ENCODE measurements around the gene SAC3D1.
A peak's percentile ranks its signal among the peaks of the same experiment; 100 is the strongest.

Gene SAC3D1

GRCh38 chr11:65077451-65077850 is 36.4 kb downstream of the SAC3D1 start:
- Histone ChIP-seq H3K27ac (ENCODE audit: low read depth, low read length) (no peak overlapping the region), H3K4me1 (ENCODE audit: control insufficient read depth, insufficient read depth, low read length, unreplicated experiment) (peaks cover 4% of the 10 kb centered on the region), H3K4me3 (ENCODE audit: low read depth, low read length) (no peak overlapping the region), H2AFZ (ENCODE audit: low read length, unreplicated experiment) (no peak overlapping the region), H3K36me3 (ENCODE audit: insufficient read depth, low read length) (peaks cover 4% of the 10 kb centered on the region; the same call in 1 of the 2 replicates), H3K27me3 (ENCODE audit: insufficient read depth, low read length) (no peaks in the 10 kb centered on the region), H3K79me2 (ENCODE audit: control insufficient read depth, insufficient read depth, low read length, unreplicated experiment) (peaks cover 39% of the 10 kb centered on the region)

DNA sequence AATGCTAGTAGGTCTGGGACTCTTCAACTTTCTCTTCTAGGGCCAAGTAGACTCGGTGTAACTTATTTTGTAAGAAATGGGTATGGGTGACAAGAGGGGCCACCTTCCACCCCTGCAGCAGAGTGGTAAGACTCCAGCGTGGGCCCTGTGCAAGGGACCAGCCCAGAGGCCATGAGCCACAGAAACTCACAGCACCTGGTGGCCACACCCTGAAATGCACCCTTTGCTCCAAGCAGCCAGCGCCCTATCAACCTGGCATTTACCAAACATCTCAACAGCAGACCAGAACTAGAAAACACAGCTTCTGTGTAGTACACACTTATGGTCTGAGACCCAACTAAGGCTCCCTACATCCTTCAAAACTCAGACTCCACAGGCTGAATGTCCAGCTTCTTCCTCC is 37.1 kb downstream of the SAC3D1 start:
- Histone ChIP-seq H3K27me3 (ENCODE audit: insufficient read depth, low read length) (no peaks in the 10 kb centered on the region), H3K36me3 (ENCODE audit: insufficient read depth, low read length) (peaks cover 8% of the 10 kb centered on the region; the same call in 1 of the 2 replicates), H3K79me2 (ENCODE audit: control insufficient read depth, insufficient read depth, low read length, unreplicated experiment) (peaks cover 46% of the 10 kb centered on the region), H2AFZ (ENCODE audit: low read length, unreplicated experiment) (no peak overlapping the region), H3K27ac (ENCODE audit: low read depth, low read length) (no peak overlapping the region), H3K4me1 (ENCODE audit: control insufficient read depth, insufficient read depth, low read length, unreplicated experiment) (peaks cover 10% of the 10 kb centered on the region), H3K4me3 (ENCODE audit: low read depth, low read length) (no peak overlapping the region)

DNA sequence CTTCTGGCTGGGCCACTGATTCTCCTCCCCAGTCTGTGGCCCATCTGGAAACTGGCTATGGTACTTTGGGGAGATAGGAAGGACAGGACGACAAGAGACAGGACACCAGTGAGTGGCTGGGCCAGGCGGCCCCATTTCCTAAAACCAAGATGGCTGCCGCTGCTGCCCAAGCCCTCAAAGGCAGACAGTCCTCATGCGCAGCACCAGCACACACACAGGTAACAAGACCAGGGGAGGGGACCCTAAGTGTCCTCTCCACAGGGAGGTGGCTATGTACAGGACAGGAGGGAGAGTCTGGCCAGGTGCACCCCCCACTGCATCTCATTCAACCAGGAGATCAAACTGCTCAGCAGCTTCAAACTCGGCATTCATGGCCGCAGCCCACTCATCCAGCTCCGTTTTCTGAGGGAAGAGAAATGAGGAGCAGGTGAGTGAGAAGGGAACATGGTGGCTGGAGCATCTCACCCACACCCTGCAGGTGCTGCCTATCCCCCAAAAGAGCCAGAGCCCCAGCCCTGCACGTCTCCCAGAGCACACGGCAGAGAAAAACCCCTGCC is 37.9 kb downstream of the SAC3D1 start:
- peaks cover 10% of the 10 kb centered on the region for H3K4me1 ChIP-seq (ENCODE audit: control insufficient read depth, insufficient read depth, low read length, unreplicated experiment)
- no peak overlapping the region for H3K4me3 ChIP-seq (ENCODE audit: low read depth, low read length)
- H3K27ac ChIP-seq (ENCODE audit: low read depth, low read length): no peak overlapping the region
- peaks cover 8% of the 10 kb centered on the region; the same call in 1 of the 2 replicates for H3K36me3 ChIP-seq (ENCODE audit: insufficient read depth, low read length)
- no peak overlapping the region for H2AFZ ChIP-seq (ENCODE audit: low read length, unreplicated experiment)
- H3K27me3 ChIP-seq (ENCODE audit: insufficient read depth, low read length): no peaks in the 10 kb centered on the region
- H3K79me2 ChIP-seq (ENCODE audit: control insufficient read depth, insufficient read depth, low read length, unreplicated experiment): peaks cover 53% of the 10 kb centered on the region

GRCh38 chr11:65083134-65083833 is 42.3 kb downstream of the SAC3D1 start:
- H3K79me2 ChIP-seq (ENCODE audit: control insufficient read depth, insufficient read depth, low read length, unreplicated experiment): peaks cover 65% of the 10 kb centered on the region
- peak overlapping the region; percentile 87 for H3K27ac ChIP-seq (ENCODE audit: low read depth, low read length)
- H2AFZ ChIP-seq (ENCODE audit: low read length, unreplicated experiment): peak overlapping the region; percentile 92
- no peaks in the 10 kb centered on the region for H3K27me3 ChIP-seq (ENCODE audit: insufficient read depth, low read length)
- H3K4me1 ChIP-seq (ENCODE audit: control insufficient read depth, insufficient read depth, low read length, unreplicated experiment): peaks cover 21% of the 10 kb centered on the region
- H3K36me3 ChIP-seq (ENCODE audit: insufficient read depth, low read length): peaks cover 12% of the 10 kb centered on the region; the same call in 1 of the 2 replicates
- H3K4me3 ChIP-seq (ENCODE audit: low read depth, low read length): peak overlapping the region; percentile 97

- Histone ChIP-seq H2AFZ (ENCODE audit: low read length, unreplicated experiment) (peak within 1 kb of the TSS; percentile 92), H3K36me3 (ENCODE audit: insufficient read depth, low read length) (peaks cover 8% of the 10 kb centered on the region; the same call in 1 of the 2 replicates), H3K4me3 (ENCODE audit: low read depth, low read length) (peak within 1 kb of the TSS; percentile 97), H3K4me1 (ENCODE audit: control insufficient read depth, insufficient read depth, low read length, unreplicated experiment) (peaks cover 21% of the 10 kb centered on the region), H3K79me2 (ENCODE audit: control insufficient read depth, insufficient read depth, low read length, unreplicated experiment) (peaks cover 58% of the 10 kb centered on the region), H3K27ac (ENCODE audit: low read depth, low read length) (peak within 1 kb of the TSS; percentile 87), H3K27me3 (ENCODE audit: insufficient read depth, low read length) (no peaks in the 10 kb centered on the region)
These were observed 43.0 kb downstream of the SAC3D1 start, which contains the start of the genes CDCA5 and ZFPL1 for GRCh38 chr11:65083834-65084597. TSS of gene CDCA5 (minus strand) at chr11:65084040. CDS start at chr11:65083978, 62 bp downstream. TSS of gene ZFPL1 (plus strand) at chr11:65084222. CDS start at chr11:65084699, 477 bp downstream.

DNA sequence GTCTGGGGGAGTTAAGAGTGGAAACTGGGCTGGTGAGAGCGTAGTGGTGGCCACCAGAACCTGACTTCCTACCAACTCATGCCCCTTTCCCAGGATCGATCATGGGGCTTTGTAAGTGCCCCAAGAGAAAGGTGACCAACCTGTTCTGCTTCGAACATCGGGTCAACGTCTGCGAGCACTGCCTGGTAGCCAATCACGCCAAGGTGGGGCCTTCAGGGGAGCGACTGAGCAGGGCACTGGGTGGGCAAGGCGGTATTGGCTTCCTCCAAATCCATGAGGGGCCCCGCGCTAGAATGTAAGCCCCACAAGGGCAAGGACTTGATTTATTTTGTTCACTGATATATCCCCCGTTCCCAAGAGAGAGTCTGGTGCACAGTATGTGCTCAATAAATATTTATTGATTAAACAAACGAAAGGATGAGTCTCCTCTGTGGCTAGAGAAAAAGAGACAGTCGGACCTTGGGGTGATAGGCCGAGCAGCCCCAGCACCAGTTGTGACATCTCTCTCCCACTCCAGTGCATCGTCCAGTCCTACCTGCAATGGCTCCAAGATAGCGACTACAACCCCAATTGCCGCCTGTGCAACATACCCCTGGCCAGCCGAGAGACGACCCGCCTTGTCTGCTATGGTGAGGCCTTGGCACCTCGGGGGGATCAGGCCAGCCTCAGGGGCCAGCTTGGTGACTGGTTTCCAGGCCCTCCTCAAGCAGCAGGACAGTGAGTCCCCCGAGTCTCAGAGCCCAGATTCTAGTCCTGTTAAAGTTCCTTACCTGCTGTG is 43.8 kb downstream of the SAC3D1 start:
- peaks cover 21% of the 10 kb centered on the region for H3K4me1 ChIP-seq (ENCODE audit: control insufficient read depth, insufficient read depth, low read length, unreplicated experiment)
- H3K27ac ChIP-seq (ENCODE audit: low read depth, low read length): peak overlapping the region; percentile 87
- H3K79me2 ChIP-seq (ENCODE audit: control insufficient read depth, insufficient read depth, low read length, unreplicated experiment): peaks cover 52% of the 10 kb centered on the region
- peak overlapping the region; percentile 97 for H3K4me3 ChIP-seq (ENCODE audit: low read depth, low read length)
- peak overlapping the region; percentile 60 for H2AFZ ChIP-seq (ENCODE audit: low read length, unreplicated experiment)
- peaks cover 8% of the 10 kb centered on the region; the same call in 1 of the 2 replicates for H3K36me3 ChIP-seq (ENCODE audit: insufficient read depth, low read length)
- H3K27me3 ChIP-seq (ENCODE audit: insufficient read depth, low read length): no peaks in the 10 kb centered on the region

DNA sequence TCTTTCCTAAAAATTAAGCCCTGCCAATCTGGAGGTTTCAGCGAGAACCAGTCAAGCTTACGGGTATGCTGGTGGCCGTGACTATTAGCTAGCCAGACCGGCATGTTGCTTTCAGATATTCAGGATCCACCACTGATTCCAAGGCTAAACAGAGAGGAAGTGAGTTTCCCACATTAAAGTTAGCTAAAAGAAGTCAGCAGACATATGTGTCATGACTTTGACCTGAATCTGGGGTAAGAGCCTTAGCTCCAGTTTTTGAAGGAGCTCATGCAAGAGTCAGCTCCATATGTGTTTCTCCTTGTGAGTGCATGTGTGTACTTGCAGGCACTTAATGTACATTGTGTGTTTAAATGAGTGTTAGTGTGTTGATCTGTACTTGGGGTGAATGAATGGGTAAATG is 44.4 kb downstream of the SAC3D1 start:
- Histone ChIP-seq H3K4me1 (ENCODE audit: control insufficient read depth, insufficient read depth, low read length, unreplicated experiment) (peaks cover 21% of the 10 kb centered on the region), H3K27ac (ENCODE audit: low read depth, low read length) (no peak overlapping the region), H3K27me3 (ENCODE audit: insufficient read depth, low read length) (no peaks in the 10 kb centered on the region), H3K36me3 (ENCODE audit: insufficient read depth, low read length) (peaks cover 8% of the 10 kb centered on the region; the same call in 1 of the 2 replicates), H3K79me2 (ENCODE audit: control insufficient read depth, insufficient read depth, low read length, unreplicated experiment) (peaks cover 47% of the 10 kb centered on the region), H3K4me3 (ENCODE audit: low read depth, low read length) (peak overlapping the region; percentile 97), H2AFZ (ENCODE audit: low read length, unreplicated experiment) (no peak overlapping the region)

GRCh38 chr11:65086809-65087208 is 45.8 kb downstream of the SAC3D1 start:
- Histone ChIP-seq H3K36me3 (ENCODE audit: insufficient read depth, low read length) (peaks cover 8% of the 10 kb centered on the region; the same call in 1 of the 2 replicates), H3K4me3 (ENCODE audit: low read depth, low read length) (no peak overlapping the region), H3K27me3 (ENCODE audit: insufficient read depth, low read length) (no peaks in the 10 kb centered on the region), H3K4me1 (ENCODE audit: control insufficient read depth, insufficient read depth, low read length, unreplicated experiment) (peaks cover 21% of the 10 kb centered on the region), H2AFZ (ENCODE audit: low read length, unreplicated experiment) (no peak overlapping the region), H3K79me2 (ENCODE audit: control insufficient read depth, insufficient read depth, low read length, unreplicated experiment) (peaks cover 35% of the 10 kb centered on the region), H3K27ac (ENCODE audit: low read depth, low read length) (no peak overlapping the region)

DNA sequence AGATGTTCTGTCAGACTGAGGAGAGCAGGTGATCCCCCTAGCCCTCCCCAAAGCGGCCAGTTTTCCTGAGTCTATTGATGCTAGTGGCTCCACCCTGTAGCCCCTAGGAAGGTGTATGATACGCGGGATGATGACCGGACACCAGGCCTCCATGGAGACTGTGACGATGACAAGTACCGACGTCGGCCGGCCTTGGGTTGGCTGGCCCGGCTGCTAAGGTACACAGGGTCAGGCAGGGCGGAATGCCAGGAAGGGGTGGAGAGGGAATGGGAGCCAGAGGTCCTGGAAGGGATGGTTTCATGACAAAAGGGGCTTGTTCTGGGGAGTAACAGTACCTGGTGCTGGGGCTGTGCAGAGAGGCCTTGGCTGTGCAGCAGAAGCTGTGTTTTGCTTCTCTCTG is 46.2 kb downstream of the SAC3D1 start:
- Histone ChIP-seq H3K4me3 (ENCODE audit: low read depth, low read length) (no peak overlapping the region), H2AFZ (ENCODE audit: low read length, unreplicated experiment) (no peak overlapping the region), H3K27me3 (ENCODE audit: insufficient read depth, low read length) (no peaks in the 10 kb centered on the region), H3K27ac (ENCODE audit: low read depth, low read length) (no peak overlapping the region), H3K79me2 (ENCODE audit: control insufficient read depth, insufficient read depth, low read length, unreplicated experiment) (peaks cover 31% of the 10 kb centered on the region), H3K36me3 (ENCODE audit: insufficient read depth, low read length) (0 out of 2 replicates have a peak, but pooled peaks cover 8% of the 10 kb centered on the region), H3K4me1 (ENCODE audit: control insufficient read depth, insufficient read depth, low read length, unreplicated experiment) (peaks cover 18% of the 10 kb centered on the region)

- H3K79me2 ChIP-seq (ENCODE audit: control insufficient read depth, insufficient read depth, low read length, unreplicated experiment): peaks cover 25% of the 10 kb centered on the region
- H3K27ac ChIP-seq (ENCODE audit: low read depth, low read length): no peak overlapping the region
- no peak overlapping the region for H3K4me3 ChIP-seq (ENCODE audit: low read depth, low read length)
- 0 out of 2 replicates have a peak, but pooled peaks cover 5% of the 10 kb centered on the region for H3K36me3 ChIP-seq (ENCODE audit: insufficient read depth, low read length)
- peaks cover 15% of the 10 kb centered on the region for H3K4me1 ChIP-seq (ENCODE audit: control insufficient read depth, insufficient read depth, low read length, unreplicated experiment)
- H2AFZ ChIP-seq (ENCODE audit: low read length, unreplicated experiment): no peak overlapping the region
- H3K27me3 ChIP-seq (ENCODE audit: insufficient read depth, low read length): no peaks in the 10 kb centered on the region
These were observed 46.8 kb downstream of the SAC3D1 start for GRCh38 chr11:65087827-65088226.
